ENCODE results near the gene CHST11. TPM values are rescaled to one million over a fixed set of nuclear protein-coding genes. Genes with fewer than 3 reads are reported as not detected.

The CHST11 gene
- total RNA-seq, 1 donor = 8.2 TPM

GRCh38 chr12:104599272-104600035, 142.7 kb downstream of the CHST11 start:
- H3K4me3 ChIP-seq (ENCODE audit: low read depth, low read length) = no peak overlapping the region
- TF ChIP-seq, protein P1, sequence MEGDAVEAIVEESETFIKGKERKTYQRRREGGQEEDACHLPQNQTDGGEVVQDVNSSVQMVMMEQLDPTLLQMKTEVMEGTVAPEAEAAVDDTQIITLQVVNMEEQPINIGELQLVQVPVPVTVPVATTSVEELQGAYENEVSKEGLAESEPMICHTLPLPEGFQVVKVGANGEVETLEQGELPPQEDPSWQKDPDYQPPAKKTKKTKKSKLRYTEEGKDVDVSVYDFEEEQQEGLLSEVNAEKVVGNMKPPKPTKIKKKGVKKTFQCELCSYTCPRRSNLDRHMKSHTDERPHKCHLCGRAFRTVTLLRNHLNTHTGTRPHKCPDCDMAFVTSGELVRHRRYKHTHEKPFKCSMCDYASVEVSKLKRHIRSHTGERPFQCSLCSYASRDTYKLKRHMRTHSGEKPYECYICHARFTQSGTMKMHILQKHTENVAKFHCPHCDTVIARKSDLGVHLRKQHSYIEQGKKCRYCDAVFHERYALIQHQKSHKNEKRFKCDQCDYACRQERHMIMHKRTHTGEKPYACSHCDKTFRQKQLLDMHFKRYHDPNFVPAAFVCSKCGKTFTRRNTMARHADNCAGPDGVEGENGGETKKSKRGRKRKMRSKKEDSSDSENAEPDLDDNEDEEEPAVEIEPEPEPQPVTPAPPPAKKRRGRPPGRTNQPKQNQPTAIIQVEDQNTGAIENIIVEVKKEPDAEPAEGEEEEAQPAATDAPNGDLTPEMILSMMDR (IDR thresholded peaks at IDR 0.05; ENCODE audit: insufficient read depth, low read depth, low read length) = no peak
- no peak for DNase-seq (ENCODE audit: low read depth)

- H3K4me3 ChIP-seq (ENCODE audit: low read depth, low read length) = no peak overlapping the region
- no peak for DNase-seq (ENCODE audit: low read depth)
These were observed 143.4 kb downstream of the CHST11 start for GRCh38 chr12:104600036-104600712.

GRCh38 chr12:104600790-104601739, 144.3 kb downstream of the CHST11 start:
- TF ChIP-seq, protein P1 (IDR thresholded peaks at IDR 0.05; ENCODE audit: insufficient read depth, low read depth, low read length) = no peak
- DNase-seq (ENCODE audit: low read depth) = peak; percentile 50
- no peak overlapping the region for H3K4me3 ChIP-seq (ENCODE audit: low read depth, low read length)

More at GRCh38 chr12:104600036-104600712, 143.4 kb downstream of the CHST11 start:
- TF ChIP-seq, protein P1 (IDR thresholded peaks at IDR 0.05; ENCODE audit: insufficient read depth, low read depth, low read length) = no peak

DNA sequence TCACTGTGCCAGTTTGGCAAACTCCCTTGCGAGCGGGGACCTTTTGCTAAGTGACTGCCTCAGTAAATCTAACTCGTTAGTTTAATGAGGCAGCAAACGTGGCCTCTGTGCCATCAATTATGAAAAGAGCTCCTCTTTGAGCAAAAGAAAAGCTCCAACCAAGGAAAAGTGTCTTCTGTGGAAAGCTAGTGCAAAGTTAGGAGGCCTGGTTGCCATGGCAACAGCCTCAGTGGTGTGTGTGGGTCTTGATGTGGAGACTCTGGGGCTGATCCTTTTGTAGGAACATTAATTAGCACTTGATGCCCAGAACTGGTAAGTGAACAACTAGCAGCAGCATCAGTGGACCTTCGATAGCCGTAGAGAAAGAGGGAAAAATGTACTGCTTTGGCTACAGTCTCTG, 145.7 kb downstream of the CHST11 start:
- no peak for DNase-seq (ENCODE audit: low read depth)
- TF ChIP-seq, protein P1 (IDR thresholded peaks at IDR 0.05; ENCODE audit: insufficient read depth, low read depth, low read length) = no peak
- no peak overlapping the region for H3K4me3 ChIP-seq (ENCODE audit: low read depth, low read length)

- DNase-seq (ENCODE audit: low read depth) = no peak
These were observed 146.1 kb downstream of the CHST11 start for GRCh38 chr12:104602896-104603295.

GRCh38 chr12:104603545-104603973, 146.8 kb downstream of the CHST11 start:
- DNase-seq (ENCODE audit: low read depth) = peak; percentile 50
- no peak overlapping the region for H3K4me3 ChIP-seq (ENCODE audit: low read depth, low read length)
- TF ChIP-seq, protein P1 (IDR thresholded peaks at IDR 0.05; ENCODE audit: insufficient read depth, low read depth, low read length) = no peak

More at GRCh38 chr12:104602896-104603295, 146.1 kb downstream of the CHST11 start:
- TF ChIP-seq, protein P1 (IDR thresholded peaks at IDR 0.05; ENCODE audit: insufficient read depth, low read depth, low read length) = no peak
- H3K4me3 ChIP-seq (ENCODE audit: low read depth, low read length) = no peak overlapping the region

All from fibroblast of villous mesenchyme (primary cell).